Right lobe of liver (tissue), 4 donors: ENCODE results near the gene SCAANT1.

Source experiments
- CTCF ChIP-seq, 4 donors: fragments of 200-600 bp in 3 of 4; fragments of 450-650 bp in 1 of 4; IDR thresholded peaks; one replicate each; pipeline versions ENCODE4 v1.5.1 to v1.8.0; 2016 to 2022; ENCODE audit warnings: antibody characterized with exemption in 4 of 4, mild to moderate bottlenecking in 2 of 4
- POLR2A ChIP-seq: fragments of 450-650 bp; IDR thresholded peaks from one replicate; pipeline ENCODE4 v1.6.1; 2017; ENCODE audit warnings: antibody characterized with exemption, mild to moderate bottlenecking
- donor health status: DM: no; HTN: no; CAD: no.
- donor health status: DM: no; HTN: no; CAD: no.
- donor health status: DM: no; HTN: yes; CAD: no.

GRCh38 chr3:63875510-63875909 lies 36.7 kb downstream of the SCAANT1 start:
- TF ChIP-seq POLR2A (no peak), CTCF (IDR thresholded peaks at IDR 0.05) (no peak)
